ENCODE data around the gene TNN. TPM values are rescaled to one million over a fixed set of nuclear protein-coding genes. Genes with fewer than 3 reads are reported as not detected.
"Not testable (repeated sequence)": the region's sequence is repeated elsewhere in the genome, so short reads cannot be mapped to it uniquely, and the experiment has no call there.

TNN gene
- total RNA-seq, 2 experiments from 2014 or later: 0.05 to 0.07 TPM

DNA sequence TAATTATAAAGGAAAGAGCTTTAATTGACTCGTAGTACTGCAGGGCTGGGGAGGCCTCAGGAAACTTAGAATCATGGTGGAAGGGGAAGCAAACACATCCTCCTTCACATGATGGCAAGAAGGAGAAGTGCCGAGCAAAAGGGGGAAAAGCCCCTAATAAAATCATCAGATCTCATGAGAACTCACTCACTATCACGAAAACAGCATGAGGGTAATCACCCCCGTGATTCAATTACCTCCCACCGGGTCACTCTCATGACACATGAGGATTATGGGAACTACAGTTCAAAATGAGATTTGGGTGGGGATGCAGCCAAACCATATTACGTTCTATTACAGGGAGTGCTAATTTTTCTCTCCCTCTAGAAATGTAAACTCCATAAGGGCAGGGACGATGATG lies 30.2 kb upstream of the TNN start:
- Mint-ChIP-seq H3K36me3 (ENCODE audit: low read depth) (no peaks in the 10 kb centered on the region), H3K27me3 (no peaks in the 10 kb centered on the region)

GRCh38 chr1:175040324-175040879 lies 27.2 kb upstream of the TNN start:
- DNase-seq (no peak), ATAC-seq (no peak)
- no peaks in the 10 kb centered on the region for H3K9me3 Mint-ChIP-seq
- H3K4me3 Mint-ChIP-seq: no peak overlapping the region
- intact Hi-C loops (cut with micrococcal nuclease): no loop called here
- peaks cover 1% of the 10 kb centered on the region for H3K27me3 Mint-ChIP-seq
- CTCF ChIA-PET: interaction anchor here (0.9 to 2.1 kb wide), 3 partner anchors 11 to 84 kb away, joined by 3 to 10 read pairs (median 7); no protein-coding TSS in a partner anchor
- TF ChIP-seq, protein P1, sequence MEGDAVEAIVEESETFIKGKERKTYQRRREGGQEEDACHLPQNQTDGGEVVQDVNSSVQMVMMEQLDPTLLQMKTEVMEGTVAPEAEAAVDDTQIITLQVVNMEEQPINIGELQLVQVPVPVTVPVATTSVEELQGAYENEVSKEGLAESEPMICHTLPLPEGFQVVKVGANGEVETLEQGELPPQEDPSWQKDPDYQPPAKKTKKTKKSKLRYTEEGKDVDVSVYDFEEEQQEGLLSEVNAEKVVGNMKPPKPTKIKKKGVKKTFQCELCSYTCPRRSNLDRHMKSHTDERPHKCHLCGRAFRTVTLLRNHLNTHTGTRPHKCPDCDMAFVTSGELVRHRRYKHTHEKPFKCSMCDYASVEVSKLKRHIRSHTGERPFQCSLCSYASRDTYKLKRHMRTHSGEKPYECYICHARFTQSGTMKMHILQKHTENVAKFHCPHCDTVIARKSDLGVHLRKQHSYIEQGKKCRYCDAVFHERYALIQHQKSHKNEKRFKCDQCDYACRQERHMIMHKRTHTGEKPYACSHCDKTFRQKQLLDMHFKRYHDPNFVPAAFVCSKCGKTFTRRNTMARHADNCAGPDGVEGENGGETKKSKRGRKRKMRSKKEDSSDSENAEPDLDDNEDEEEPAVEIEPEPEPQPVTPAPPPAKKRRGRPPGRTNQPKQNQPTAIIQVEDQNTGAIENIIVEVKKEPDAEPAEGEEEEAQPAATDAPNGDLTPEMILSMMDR (IDR thresholded peaks at IDR 0.05): no peak
- POLR2A ChIA-PET: no interaction called here
- H3K4me1 Mint-ChIP-seq (ENCODE audit: low read depth): no peaks in the 10 kb centered on the region
- H3K27ac Mint-ChIP-seq: no peak overlapping the region
- no peaks in the 10 kb centered on the region for H3K36me3 Mint-ChIP-seq (ENCODE audit: low read depth)

More for the DNA sequence above, 30.2 kb upstream of the TNN start:
- Mint-ChIP-seq H3K4me3 (no peak overlapping the region), H3K9me3 (no peaks in the 10 kb centered on the region), H3K4me1 (ENCODE audit: low read depth) (no peaks in the 10 kb centered on the region), H3K27ac (no peak overlapping the region)
- TF ChIP-seq, protein P1 (IDR thresholded peaks at IDR 0.05): no peak
- DNase-seq: no peak
- intact Hi-C loops (cut with micrococcal nuclease): no loop called here
- CTCF ChIA-PET: interaction anchor here (1.6 to 2.4 kb wide), 2 partner anchors 88 to 118 kb away, joined by 6 to 12 read pairs; no protein-coding TSS in a partner anchor
- POLR2A ChIA-PET: no interaction called here
- no peak for ATAC-seq

- Mint-ChIP-seq H3K36me3 (ENCODE audit: low read depth) (no peaks in the 10 kb centered on the region), H3K27ac (no peak overlapping the region), H3K9me3 (no peaks in the 10 kb centered on the region), H3K27me3 (peaks cover 5% of the 10 kb centered on the region), H3K4me3 (no peak overlapping the region), H3K4me1 (ENCODE audit: low read depth) (no peaks in the 10 kb centered on the region)
- intact Hi-C loops (cut with micrococcal nuclease): no loop called here
- DNase-seq (no peak), ATAC-seq (no peak)
- TF ChIP-seq, protein P1 (IDR thresholded peaks at IDR 0.05): no peak
- CTCF ChIA-PET: interaction anchor here (1.2 kb wide), 1 partner anchor 83 kb away, joined by 3 read pairs; no protein-coding TSS in a partner anchor
- POLR2A ChIA-PET: no interaction called here
These were observed 25.0 kb upstream of the TNN start for GRCh38 chr1:175042650-175043049.

GRCh38 chr1:175043824-175044223 lies 23.8 kb upstream of the TNN start:
- Mint-ChIP-seq H3K36me3 (ENCODE audit: low read depth) (no peaks in the 10 kb centered on the region), H3K27ac (no peak overlapping the region), H3K4me3 (no peak overlapping the region), H3K9me3 (no peaks in the 10 kb centered on the region), H3K4me1 (ENCODE audit: low read depth) (no peaks in the 10 kb centered on the region), H3K27me3 (peaks cover 9% of the 10 kb centered on the region)
- ChIA-PET CTCF (interaction anchor here (1.5 kb wide), 1 partner anchor 14 kb away, joined by 4 read pairs; no protein-coding TSS in a partner anchor), POLR2A (no interaction called here)
- intact Hi-C loops (cut with micrococcal nuclease): no loop called here
- TF ChIP-seq, protein P1 (IDR thresholded peaks at IDR 0.05): no peak
- no peak for ATAC-seq
- DNase-seq: no peak

DNA sequence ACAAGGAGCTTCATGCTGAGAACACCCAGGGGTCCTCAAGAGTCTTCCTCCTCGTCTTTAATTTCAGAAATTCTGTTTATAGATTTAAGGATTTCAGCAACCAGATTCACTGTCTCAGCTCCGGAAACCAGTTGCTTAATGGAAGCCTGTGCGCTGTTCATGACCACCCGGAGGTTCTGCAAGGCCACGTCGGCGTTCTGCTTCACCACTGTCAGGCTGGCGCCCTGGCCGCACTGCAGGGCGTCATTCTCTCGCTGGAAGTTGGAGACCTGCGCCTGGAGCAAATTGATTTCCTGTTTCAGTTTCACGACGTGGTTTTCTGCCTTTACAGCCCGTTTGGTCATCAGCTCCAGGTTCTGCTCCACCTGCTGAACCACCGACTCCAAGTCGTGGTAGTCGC lies 23.0 kb upstream of the TNN start:
- DNase-seq; H3K9me3 Mint-ChIP-seq; H3K36me3 Mint-ChIP-seq (ENCODE audit: low read depth); POLR2A ChIA-PET; H3K27ac Mint-ChIP-seq; ATAC-seq; H3K4me1 Mint-ChIP-seq (ENCODE audit: low read depth); H3K4me3 Mint-ChIP-seq; intact Hi-C loops (cut with micrococcal nuclease): not testable (repeated sequence)
- H3K27me3 Mint-ChIP-seq: peaks cover 15% of the 10 kb centered on the region
- CTCF ChIA-PET: interaction anchor here (1.5 kb wide), 1 partner anchor 15 kb away, joined by 4 read pairs; no protein-coding TSS in a partner anchor

Data from activated CD8-positive, alpha-beta T cell treated with anti-CD3 and anti-CD28 coated beads for 36 hours (primary cell).